Activated CD8-positive, alpha-beta memory T cell treated with anti-CD3 and anti-CD28 coated beads, Interleukin-2, amount 50 U/mL, for 1 hour (primary cell): ENCODE results near the gene SUSD4.

ENCODE experiments used
- DNase-seq: peaks from one replicate; pipeline ENCODE4 v3.0.0-alpha.2; 2020; ENCODE audit errors: extremely low read depth

SUSD4 gene

DNA sequence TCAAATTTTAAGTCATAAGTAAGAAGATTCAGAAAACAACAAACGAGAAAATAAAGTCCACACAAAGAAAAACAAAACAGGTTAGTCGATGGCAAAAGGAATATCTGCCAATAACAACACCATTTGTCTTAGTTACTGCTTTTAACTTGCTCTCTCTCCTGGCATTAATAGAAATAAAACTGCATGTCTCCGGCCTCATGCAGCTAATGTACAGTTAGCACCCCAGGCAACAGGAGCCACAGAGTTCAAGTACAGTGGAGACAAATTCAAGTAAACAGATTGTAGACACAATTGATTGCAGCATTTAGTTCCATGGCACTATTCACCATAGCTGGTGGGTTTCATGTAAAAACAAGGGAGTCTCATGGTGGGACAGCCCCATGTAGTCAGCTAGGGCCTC lies 33.5 kb downstream of the SUSD4 start:
- DNase-seq, result no peak

DNA sequence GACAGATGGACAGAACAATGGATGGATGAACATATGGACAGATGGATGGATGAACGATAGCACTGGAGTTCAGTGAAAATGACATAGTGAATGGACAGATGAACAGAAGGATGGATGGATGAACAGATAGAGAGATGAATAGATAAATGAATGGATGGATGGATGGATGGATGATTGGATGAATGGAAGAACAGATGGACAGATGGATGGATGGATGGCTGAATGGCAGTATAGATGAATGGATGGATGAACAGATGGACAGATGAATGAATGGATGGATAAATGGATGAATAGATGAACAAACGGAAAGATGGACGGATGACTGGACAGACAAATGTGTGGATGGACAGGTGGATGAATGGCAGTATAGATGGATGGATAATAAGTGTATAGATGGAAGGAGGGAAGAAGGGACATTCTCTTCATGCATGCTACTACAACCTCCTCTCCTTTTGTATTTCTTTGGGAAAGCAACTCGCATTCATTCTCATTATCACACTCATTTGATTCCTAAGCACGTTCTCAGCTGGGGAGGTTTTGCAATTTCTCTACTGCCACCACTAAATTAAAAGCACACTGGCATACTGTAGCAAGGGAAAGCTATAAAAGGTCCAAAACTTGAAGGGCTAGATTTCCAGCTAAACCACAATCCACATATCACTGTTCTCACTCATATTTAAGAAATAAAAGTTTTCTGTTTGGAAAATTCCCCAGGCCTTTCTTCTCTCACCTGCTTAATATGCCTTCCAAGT lies 34.1 kb downstream of the SUSD4 start:
- no peak for DNase-seq

DNA sequence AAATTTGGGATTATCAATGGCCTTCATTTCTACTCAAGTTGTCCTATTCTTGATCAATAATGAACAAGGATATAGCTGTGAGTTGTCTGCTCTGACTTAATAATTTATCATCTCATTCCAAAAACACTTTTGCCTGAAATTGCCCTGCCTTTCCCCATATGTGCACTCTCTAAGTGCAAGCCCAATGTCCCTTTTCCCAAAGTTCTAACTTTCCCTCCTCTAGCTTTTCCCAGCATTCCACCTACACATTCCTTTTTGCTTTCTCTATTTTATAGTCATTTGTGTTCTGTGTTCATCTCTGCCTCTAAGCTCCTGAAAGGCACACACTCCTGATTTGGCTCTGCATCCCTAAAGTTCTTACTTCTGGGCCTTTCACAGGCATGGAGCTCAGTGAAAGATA lies 34.7 kb downstream of the SUSD4 start:
- no peak for DNase-seq

DNA sequence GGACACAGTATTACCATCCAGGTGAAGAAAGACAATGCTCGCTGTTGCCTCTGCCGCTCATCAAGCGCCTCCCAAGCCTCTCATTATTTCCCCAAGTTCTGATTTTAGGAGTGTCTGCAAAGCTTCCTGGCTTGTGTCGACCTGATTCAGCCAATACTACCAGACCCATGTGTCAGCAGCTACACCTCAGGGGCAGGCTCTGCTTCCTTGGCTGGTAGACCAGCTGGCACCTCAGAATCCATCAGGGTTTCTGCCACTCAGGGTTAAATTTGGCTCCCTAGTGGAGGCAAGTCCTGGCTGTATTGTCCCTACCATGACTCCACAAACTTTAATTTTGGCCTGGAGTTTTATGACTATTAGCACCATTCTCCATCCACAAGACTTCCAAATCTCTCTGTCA lies 35.4 kb downstream of the SUSD4 start:
- no peak for DNase-seq

DNA sequence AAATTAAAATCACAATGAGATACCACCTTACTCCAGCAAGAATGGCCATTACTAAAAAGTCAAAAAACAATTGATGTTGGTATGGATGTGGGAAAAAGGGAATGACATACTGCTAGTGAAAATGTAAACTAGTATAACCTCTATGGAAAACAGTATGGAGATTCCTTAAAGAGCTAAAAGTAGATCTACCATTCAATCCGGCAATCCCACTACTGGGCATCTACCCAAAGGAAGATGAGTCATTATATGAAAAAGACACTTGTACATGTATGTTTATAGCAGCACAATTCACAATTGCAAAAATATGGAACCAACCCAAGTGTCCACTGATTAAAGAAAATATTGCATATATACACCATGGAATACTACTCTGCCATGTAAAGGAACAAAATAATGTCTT lies 37.2 kb downstream of the SUSD4 start:
- no peak for DNase-seq

DNA sequence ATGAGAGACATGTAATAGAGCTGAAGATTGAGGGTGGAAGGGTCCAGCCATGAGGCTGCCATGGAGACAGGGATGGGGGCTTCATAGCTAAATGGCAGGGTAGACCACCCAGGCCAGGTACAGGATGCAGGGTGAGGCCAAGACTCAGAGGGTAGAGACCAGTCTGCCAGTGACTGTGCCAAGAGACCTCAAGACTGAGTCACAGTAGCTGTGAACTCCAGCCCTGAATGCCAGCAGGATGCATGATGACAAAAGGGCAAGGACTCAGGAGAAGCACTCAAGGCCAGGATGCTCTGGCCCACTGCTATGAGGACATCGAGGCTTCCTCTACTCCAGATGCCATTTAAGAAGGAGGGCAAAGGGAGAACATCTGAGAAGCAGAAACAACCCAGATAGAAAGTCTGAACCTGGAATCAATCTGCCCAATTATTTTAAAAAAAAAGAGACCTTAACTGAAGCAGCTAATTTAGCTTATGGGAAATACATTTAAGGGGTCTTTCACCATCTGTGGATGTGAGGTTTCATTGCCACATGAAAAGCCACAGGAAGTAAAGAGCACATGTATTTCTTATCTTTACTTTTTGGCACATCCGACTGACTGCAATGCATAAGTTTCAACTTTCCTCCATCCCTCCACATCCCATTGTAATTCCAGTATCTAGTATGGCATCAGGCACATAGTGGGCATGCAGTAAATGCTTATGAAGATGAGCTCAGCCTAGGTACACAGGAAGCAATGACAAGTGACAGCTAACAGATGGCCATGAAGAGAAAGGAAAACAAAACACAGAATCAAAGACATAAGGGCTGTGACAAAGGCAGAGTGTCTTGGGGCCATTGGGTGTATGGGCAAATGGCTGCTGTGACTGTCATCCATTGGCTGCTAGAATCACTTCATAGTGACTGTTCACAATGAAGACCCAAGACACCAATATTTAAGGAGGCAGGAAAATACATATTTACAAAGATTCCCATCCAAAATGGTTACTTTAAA lies 40.2 kb downstream of the SUSD4 start:
- DNase-seq, result no peak

DNA sequence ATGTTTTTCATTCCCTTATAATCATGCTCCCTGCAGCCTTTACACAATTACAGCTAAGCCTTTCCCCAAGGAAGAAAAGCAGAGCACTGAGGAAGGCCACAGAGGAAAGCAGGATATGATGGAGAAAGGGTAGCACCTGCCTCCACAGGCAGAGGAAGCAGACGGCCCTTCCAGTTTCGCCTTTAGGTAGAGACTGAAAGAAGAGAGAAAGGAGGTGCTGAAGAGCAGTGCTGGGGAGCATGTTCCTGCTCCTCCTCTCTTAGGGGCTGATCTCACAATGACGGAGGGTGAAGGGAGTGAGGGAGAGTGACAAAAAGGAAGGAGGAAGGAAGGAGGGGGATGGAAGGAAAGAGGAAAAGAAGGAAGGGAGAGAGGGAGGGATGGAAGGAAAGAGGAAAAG lies 41.1 kb downstream of the SUSD4 start:
- no peak for DNase-seq

DNA sequence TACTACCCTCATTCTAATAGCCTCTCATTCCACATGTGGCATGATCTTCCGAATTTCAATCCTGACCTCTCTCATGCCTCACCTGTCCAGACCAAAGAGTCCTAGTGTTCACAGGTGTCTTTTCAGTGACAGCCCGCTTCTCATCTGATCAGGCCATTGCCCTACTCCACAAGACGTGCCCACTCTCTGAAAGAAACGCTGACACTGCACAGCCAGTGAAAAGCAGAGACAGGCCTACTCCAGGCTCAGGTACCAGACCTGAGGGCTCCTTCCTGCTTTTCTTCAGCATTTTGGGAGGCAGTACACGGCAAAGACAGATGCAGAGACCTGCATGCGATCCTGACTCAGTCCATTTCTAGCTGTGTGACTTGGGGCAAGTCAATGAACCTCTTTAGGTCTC lies 43.0 kb downstream of the SUSD4 start:
- no peak for DNase-seq

DNA sequence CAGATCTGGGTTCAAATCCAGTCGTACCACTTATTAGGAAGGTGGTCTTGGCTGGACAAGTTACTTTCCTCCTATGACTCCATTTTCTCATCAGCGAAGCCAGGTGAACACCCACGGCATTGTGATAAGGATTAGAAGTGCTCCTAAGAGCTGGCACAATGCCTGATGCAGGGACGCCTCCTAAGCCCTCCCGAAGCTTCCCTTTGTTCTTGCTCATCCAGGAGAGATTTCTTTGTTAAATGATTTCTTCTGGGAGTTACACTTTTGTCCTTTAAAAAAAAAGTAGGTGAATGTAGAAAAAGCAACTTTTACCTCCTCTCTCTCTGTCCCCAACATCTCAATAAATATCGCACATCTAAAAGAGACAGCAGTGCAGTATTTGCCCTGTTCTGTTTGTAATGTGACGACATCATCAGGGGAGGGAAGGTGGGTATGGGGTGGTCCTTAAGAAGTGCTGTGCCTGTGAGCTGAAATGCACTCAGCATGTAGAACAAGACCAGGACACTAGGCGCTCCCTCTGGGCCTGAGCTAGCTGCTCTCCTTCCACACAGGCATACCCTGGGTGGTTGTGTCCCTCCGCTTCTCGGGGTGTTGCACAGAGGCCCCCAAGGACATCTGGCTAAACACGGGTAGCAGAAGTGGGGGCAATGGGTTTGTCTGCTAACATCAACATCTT lies 43.9 kb downstream of the SUSD4 start:
- no peak for DNase-seq

DNA sequence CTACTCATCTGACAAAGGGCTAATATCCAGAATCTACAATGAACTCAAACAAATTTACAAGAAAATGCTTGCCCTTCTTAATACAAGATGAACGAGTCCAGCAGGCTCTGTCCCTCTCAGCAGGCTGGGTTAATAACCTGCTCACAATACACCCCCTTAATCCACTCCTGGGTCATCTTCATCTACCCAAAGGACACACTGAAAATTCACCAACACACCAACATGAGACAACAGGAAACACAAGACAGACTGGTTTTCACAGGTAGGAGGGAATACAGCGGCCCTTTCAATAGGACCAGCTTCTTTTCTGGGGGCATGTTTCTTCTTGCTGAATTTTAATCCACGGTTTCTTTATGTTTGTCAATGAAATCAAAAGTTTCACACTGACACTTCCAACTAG lies 44.6 kb downstream of the SUSD4 start:
- no peak for DNase-seq

DNA sequence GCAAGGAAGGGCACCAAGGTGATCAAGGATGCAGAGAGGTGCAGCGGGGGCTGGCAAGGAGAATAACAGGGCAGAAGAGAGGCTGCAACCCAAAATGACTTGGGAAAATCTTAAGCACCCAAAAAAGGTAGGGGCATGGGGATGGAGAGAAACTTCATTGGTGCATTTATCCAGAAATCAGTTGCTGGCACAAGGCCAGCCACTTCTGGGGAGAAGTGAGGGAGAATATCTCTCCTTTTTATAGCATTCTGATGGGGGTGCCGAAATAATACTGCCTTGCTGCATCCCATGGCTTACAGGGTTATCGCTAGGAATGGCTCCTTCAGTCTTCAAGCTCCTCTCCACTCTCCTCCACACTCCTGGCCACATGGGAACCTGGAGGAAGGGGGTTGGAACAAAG lies 47.9 kb downstream of the SUSD4 start:
- no peak for DNase-seq

DNA sequence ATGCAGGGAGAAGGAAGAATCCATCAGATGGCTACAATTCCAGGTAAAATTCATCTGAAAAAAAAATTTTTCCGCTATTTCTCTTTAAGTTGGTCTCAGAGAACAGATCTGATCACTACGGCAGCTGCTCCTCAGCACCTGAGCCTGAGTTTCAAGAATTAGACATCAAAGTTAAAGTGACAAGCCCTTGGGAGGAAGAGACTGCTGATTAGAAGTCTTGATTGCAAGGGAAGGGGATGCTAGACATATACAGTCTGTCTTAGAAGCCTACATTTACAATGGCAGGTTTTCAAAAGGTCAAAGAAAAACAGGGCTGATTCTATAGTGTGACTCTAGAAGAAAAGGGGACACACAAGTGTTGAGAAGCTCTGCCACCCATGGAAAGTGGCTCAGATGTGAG lies 48.3 kb downstream of the SUSD4 start:
- no peak for DNase-seq

DNA sequence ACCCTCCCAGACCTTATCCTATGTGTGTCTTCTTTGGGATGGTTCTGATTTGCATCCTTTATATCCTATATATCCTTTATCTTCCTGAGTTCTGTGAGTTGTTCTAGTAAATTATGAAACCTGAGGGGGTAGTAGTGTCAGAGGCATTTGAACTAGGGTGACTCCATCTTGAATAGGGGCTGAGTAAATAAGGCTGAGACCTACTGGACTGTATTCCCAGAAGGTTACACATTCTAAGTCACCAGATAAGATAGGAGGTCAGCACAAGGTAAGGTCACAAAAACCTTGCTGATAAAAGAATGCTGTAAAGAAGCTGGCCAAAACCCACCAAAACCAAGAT lies 50.6 kb downstream of the SUSD4 start:
- DNase-seq, result no peak

DNA sequence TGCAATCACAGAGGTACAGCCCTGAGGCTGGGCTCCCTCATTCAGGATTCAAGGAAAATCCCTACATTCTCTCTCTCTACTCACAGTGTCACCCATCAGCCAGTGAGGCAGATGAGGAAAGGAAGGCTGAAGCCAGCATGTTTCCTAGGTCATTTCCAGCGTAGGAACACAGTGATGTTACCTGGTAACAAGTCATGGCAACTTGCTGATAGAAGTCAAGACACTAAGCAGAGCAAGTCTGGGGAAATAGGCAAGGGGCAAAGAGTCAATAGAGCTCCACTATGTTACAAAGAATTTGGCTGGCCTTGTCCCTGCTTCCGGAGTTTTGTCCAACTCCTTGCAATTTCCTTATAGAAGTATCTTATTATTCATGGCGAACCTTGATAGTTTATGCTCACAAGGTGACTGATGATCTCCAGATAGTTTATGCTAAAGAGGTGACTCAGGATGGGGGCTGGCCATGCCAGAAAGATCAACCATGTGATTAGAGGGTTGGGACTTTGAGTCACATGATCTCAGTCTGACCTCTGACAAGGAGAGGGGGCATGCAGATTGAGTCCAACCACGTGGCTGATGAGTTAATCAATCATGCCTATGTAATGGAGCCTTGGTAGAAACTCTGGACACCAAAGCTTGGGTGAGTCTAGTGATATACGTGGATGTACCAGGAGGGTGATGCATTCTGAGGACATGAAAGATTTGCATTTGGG lies 51.1 kb downstream of the SUSD4 start:
- DNase-seq, result no peak

DNA sequence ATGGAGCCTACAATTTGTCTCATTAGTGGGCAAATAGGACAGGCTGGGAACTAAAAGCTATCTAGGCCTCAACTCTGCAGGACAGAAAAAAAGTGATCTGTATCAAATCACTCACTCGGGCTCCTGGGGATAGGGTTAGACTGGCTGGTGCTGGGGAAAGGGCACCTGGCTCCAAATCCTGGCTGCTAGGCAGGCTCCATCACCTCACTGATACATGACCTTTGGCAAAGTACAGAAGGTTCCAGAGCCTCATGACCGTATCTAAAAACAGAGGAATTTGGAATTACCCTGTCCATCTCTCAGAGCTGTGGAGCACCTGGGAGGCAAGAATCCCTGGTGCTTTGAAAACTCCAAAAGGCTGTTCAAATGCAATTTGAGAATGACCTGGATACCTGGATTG lies 51.7 kb downstream of the SUSD4 start:
- DNase-seq, result no peak

DNA sequence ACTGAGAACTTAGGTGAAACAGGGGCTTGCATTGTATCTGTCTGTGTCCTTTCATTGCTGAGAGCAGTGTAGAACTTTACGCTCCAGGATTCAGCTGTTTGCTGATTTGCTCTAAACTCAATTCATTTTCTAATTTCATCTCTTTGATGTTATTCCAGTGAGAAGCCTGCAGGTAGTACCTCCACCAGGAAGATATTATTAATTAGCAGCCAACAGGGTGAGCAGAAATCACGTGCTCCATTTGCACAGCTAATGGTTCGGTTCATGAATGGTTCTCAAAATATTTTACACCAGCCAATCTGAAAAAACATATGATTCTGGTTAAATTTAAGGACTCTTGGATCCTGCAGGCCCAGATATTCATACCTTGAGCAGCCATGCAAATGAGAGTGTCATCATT lies 52.1 kb downstream of the SUSD4 start:
- DNase-seq, result no peak

DNA sequence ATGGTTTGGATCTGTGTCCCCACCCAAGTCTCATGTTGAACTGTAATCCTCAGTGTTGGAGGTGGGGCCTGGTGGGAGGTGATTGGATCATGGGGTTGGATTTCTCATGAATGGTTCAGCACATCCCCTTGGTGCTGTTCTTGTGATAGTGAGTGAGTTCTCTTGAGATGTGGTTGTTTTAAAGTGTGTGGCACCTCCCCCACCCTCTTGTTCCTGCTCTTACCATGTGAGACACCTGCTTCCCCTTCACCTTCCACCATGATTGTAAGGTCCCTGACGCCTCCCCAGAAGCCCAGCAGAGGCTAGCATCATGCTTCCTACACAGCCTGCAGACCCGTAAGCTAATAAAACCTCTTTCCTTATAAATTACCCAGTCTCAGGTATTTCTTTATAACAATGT lies 55.8 kb downstream of the SUSD4 start:
- no peak for DNase-seq

DNA sequence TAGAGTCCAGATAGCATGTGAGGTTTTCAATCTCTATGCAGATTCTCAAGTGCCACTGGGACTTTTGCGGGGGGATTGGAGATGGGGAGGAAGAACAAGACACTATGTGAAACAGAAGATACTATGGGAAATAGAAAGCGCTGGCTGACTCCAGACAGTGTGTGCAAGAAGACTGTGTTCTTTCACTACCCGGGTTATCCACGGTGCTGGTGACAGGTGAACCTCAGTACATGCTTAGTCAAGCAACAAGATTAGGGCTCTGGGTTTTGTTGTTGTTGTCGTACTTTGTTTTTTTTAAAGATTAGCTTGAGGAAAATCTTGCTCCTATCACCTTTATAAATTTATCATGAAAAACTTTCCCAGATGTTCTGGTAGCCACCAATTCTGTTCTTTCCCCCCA lies 56.4 kb downstream of the SUSD4 start:
- no peak for DNase-seq

DNA sequence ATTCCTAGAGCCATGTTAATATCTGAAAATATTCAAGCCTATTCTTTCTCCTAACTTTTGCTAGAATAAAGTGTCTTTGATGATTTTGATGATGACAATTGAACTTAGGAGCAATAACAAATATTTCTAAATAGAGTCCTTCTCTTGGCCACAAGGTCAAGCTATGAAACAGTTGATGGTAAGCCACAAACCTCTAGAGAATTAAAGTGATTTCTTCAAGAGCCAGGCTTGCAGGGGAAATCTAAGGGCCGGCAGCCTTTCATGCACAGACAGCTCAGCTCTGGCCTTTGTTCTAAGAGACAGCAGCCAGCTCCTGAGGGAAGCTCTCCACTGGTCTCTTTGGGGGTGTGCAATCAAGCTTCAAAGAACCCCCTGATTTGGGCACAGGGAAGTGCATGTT lies 59.0 kb downstream of the SUSD4 start:
- DNase-seq, result no peak

DNA sequence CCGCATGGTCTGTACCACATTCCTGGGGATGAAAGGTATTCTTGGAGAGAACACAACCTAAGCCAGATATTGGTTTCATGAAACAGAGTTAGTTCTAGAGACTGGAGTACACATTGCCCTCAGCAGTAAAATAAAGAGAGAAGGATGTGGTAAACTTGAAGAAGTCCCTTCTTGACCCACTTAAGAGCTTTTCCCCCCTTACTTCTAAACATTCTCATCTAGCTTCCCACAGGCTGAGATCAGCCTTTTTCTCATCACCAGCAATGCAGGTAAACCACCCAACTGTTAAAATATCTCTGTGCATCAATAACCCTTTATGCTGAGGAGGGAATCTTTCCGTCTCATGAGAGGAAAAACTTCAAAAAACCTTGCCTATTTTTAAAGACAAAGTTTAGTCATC lies 62.6 kb downstream of the SUSD4 start:
- DNase-seq, result no peak

DNA sequence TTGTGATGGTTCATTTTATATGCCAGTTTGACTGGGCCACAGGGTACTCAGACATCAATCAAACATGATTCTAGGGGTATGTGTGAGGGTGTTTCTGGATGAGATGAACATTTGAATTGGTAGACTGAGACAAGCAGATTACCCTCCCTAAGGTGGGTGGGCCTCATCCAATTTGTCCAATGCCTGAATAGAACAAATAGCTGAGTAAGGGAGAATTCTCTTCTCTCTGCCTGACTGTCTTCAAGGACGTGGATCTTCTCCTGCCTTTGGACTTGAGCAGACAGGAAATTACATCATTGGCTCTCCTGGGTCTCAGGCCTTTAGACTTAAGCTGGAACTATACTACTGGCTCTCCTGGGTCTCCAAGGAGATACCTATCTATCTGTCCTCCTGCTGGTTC lies 64.4 kb downstream of the SUSD4 start:
- no peak for DNase-seq

DNA sequence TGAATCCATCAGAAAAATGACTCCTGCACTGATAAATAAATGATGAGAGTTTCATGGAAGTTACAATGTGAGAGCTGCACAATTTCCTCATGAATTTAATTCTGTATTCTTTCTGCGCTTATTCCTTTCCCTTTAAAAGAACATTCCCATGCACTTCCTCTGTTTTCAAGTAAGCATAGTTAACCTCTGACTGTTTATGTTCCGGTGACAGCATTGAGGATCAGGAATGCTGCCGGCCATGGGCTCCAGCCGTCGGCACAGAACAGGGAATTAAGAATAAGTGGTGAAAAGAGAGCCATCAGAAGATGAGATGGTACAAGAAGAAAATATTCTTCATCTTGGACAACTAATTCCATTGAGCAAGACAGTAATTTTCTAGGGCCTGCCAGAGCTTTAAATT lies 65.3 kb downstream of the SUSD4 start:
- DNase-seq, result no peak
